CD14-positive monocyte (primary cell): ENCODE measurements around the gene RAPGEF1. TPM values are rescaled to one million over a fixed set of nuclear protein-coding genes. Genes with fewer than 3 reads are reported as not detected.
A peak's percentile ranks its signal among the peaks of the same experiment; 100 is the strongest.

Experiments
- DNase-seq, 3 donors: peaks; one replicate each; pipeline ENCODE4 v3.0.0-alpha.2; 2011 to 2022
- H2AFZ ChIP-seq: 2 replicates; pipeline ENCODE4 v1.6.0; 2012; ENCODE audit warnings: mild to moderate bottlenecking, low read depth, low read length, inconsistent platforms; ENCODE audit not compliant: insufficient read depth, poor library complexity, severe bottlenecking
- H3K27ac ChIP-seq, 2 donors: 1 replicate in 1 of 2; 2 replicates in 1 of 2; pipeline ENCODE4 v1.5.1; 2012 to 2013; ENCODE audit warnings: low read length in 2 of 2, control low read depth in 1 of 2, inconsistent platforms in 1 of 2, low read depth in 1 of 2, mild to moderate bottlenecking in 1 of 2
- H3K27me3 ChIP-seq, 2 donors: one replicate each; pipeline versions ENCODE4 v1.6.0 to v1.6.1; 2011 to 2013; ENCODE audit warnings: low read length in 2 of 2; ENCODE audit not compliant: control insufficient read depth in 2 of 2, insufficient read depth in 2 of 2
- H3K36me3 ChIP-seq, 2 donors: replicated peaks in 1 of 2; 1 replicate in 1 of 2; 2 replicates in 1 of 2; pipeline versions ENCODE4 v1.5.1 to v1.6.1; 2012 to 2013; ENCODE audit warnings: low read length in 2 of 2, control low read depth in 1 of 2, inconsistent platforms in 1 of 2, mild to moderate bottlenecking in 1 of 2; ENCODE audit not compliant: insufficient read depth in 2 of 2, control insufficient read depth in 1 of 2
- H3K4me1 ChIP-seq, 2 donors: 1 replicate in 1 of 2; 2 replicates in 1 of 2; pipeline versions ENCODE4 v1.5.1 to v1.6.1; 2012 to 2013; ENCODE audit warnings: low read length in 2 of 2, control low read depth in 1 of 2, inconsistent platforms in 1 of 2, mild to moderate bottlenecking in 1 of 2, moderate library complexity in 1 of 2; ENCODE audit not compliant: insufficient read depth in 2 of 2, control insufficient read depth in 1 of 2
- H3K4me2 ChIP-seq: replicated peaks from 2 replicates; pipeline ENCODE3; 2012; ENCODE audit warnings: low read length, moderate library complexity, mild to moderate bottlenecking; ENCODE audit not compliant: poor library complexity, severe bottlenecking; ENCODE audit errors: extremely low read depth
- H3K4me3 ChIP-seq, 3 experiments: fragments of 200-600 bp in 1 of 3; sonication (generic) in 1 of 3; replicated peaks in 1 of 3; 1 replicate in 2 of 3; 2 replicates in 1 of 3; pipeline ENCODE4 v1.5.1; 2011 to 2013; ENCODE audit warnings: low read length in 3 of 3, mild to moderate bottlenecking in 3 of 3, control low read depth in 2 of 3, low read depth in 2 of 3, inconsistent platforms in 1 of 3, moderate library complexity in 1 of 3
- H3K79me2 ChIP-seq: 2 replicates; pipeline ENCODE4 v1.6.0; 2012; ENCODE audit warnings: mild to moderate bottlenecking, control low read depth, inconsistent platforms, low read length, moderate library complexity; ENCODE audit not compliant: insufficient read depth
- H3K9ac ChIP-seq: 2 replicates; pipeline ENCODE4 v1.6.0; 2017; ENCODE audit warnings: low read length, mild to moderate bottlenecking; ENCODE audit not compliant: insufficient read depth, poor library complexity, severe bottlenecking
- H3K9me3 ChIP-seq, 2 donors: replicated peaks in 1 of 2; 1 replicate in 1 of 2; 2 replicates in 1 of 2; pipeline versions ENCODE4 v1.5.1 to v1.6.1; 2012 to 2013; ENCODE audit warnings: low read length in 2 of 2, control low read depth in 1 of 2; ENCODE audit not compliant: control insufficient read depth in 1 of 2, insufficient read depth in 1 of 2
- H4K20me1 ChIP-seq: 2 replicates; pipeline ENCODE4 v1.6.0; 2012; ENCODE audit warnings: mild to moderate bottlenecking, low read length, control low read depth, moderate library complexity; ENCODE audit not compliant: insufficient read depth
- H3K27ac Mint-ChIP-seq, 7 donors: one replicate each; pipeline ENCODE4 v1.8.0; 2020; ENCODE audit warnings: mild to moderate bottlenecking in 7 of 7, mixed read lengths in 7 of 7, moderate library complexity in 6 of 7, inconsistent platforms in 2 of 7
- H3K27me3 Mint-ChIP-seq, 3 donors: one replicate each; pipeline ENCODE4 v1.8.0; 2021 to 2022; ENCODE audit warnings: low read depth in 3 of 3, mild to moderate bottlenecking in 3 of 3, mixed read lengths in 3 of 3, moderate library complexity in 3 of 3, inconsistent platforms in 1 of 3
- H3K36me3 Mint-ChIP-seq, 2 donors: one replicate each; pipeline ENCODE4 v1.8.0; 2020; ENCODE audit warnings: mixed read lengths in 2 of 2, inconsistent platforms in 1 of 2, mild to moderate bottlenecking in 1 of 2
- H3K4me1 Mint-ChIP-seq: one replicate; pipeline ENCODE4 v1.8.0; 2020; ENCODE audit warnings: mild to moderate bottlenecking, mixed read lengths
- H3K4me3 Mint-ChIP-seq, 2 donors: one replicate each; pipeline ENCODE4 v1.8.0; 2020; ENCODE audit warnings: mild to moderate bottlenecking in 2 of 2, mixed read lengths in 2 of 2, moderate library complexity in 1 of 2
- H3K9me3 Mint-ChIP-seq, 7 donors: one replicate each; pipeline ENCODE4 v1.8.0; 2020 to 2022; ENCODE audit warnings: mixed read lengths in 7 of 7, mild to moderate bottlenecking in 6 of 7, moderate library complexity in 6 of 7, inconsistent platforms in 2 of 7
- CTCF ChIP-seq: fragments of 200-600 bp; IDR thresholded peaks from one replicate; pipeline ENCODE4 v1.8.0; 2022; ENCODE audit warnings: antibody characterized with exemption, mild to moderate bottlenecking
- WGBS: methylation state at CpG from one replicate; pipeline ENCODE4 v1.1.5; 2013; ENCODE audit warnings: missing lambda C conversion rate; ENCODE audit not compliant: insufficient coverage; 5-methylcytosine and 5-hydroxymethylcytosine counted together
- intact Hi-C, 2 donors: fragments of 100-400 bp; cut with micrococcal nuclease; formaldehyde crosslinking; loops; one replicate each; pipeline versions ENCODE4 v1.15.0 to v1.15.1; 2023
- polyA plus RNA-seq, 3 donors: library from polyadenylated mRNA; depleted of rRNA in 1 of 3; unstranded in 2 of 3; stranded (reverse) in 1 of 3; fragments of 300-500 nt in 2 of 3; fragments of >200 nt in 1 of 3; fragmentation: Illumina TruSeq in 2 of 3; gene quantifications; 1 replicate in 2 of 3; 2 replicates in 1 of 3; pipeline ENCODE4 v1.2.3, GENCODE V29; 2012 to 2021

RAPGEF1 gene
- polyA plus RNA-seq, 3 donors: 1.7 to 71.7 (median 3.0) TPM

- Histone ChIP-seq H3K4me1 (peaks cover 96 to 99% of the 10 kb centered on the region in 2 donors), H2AFZ (no peak overlapping the region), H4K20me1 (no peaks in the 10 kb centered on the region), H3K9me3 (no peaks in the 10 kb centered on the region), H3K79me2 (peaks cover 99% of the 10 kb centered on the region), H3K27ac (peak overlapping the region in 1 of 2 donors; percentile 90), H3K9ac (no peak overlapping the region), H3K4me3 (no peak overlapping the region), H3K4me2 (no peak overlapping the region), H3K27me3 (no peaks in the 10 kb centered on the region), H3K36me3 (no peaks in the 10 kb centered on the region)
- H3K4me1 Mint-ChIP-seq: peaks cover 94% of the 10 kb centered on the region
- peaks cover 0 to 1% (median 0%) of the 10 kb centered on the region in 3 donors for H3K27me3 Mint-ChIP-seq
- H3K4me3 Mint-ChIP-seq: no peak overlapping the region
- peaks cover 24 to 36% of the 10 kb centered on the region in 2 donors for H3K36me3 Mint-ChIP-seq
- DNase-seq: no peak
- WGBS: 89% methylated on average over 2 of the region's 4 CpGs
- peaks cover 0 to 6% (median 2%) of the 10 kb centered on the region in 7 donors for H3K9me3 Mint-ChIP-seq
- intact Hi-C loops: loop anchor here in 1 of 2 donors (5.0 kb wide), 1 partner anchor 32 kb away; no protein-coding TSS in a partner anchor
- H3K27ac Mint-ChIP-seq: peak overlapping the region in 5 of 7 donors; percentile 14 to 99 (median 71)
- no peak for TF ChIP-seq CTCF
Observed at GRCh38 chr9:131704988-131705387, 34.9 kb downstream of the RAPGEF1 start.

- DNase-seq: no peak
- H4K20me1 ChIP-seq: no peaks in the 10 kb centered on the region
- peaks cover 99% of the 10 kb centered on the region for H3K79me2 ChIP-seq
- H3K4me2 ChIP-seq: no peak overlapping the region
- intact Hi-C loops: loop anchor here in 1 of 2 donors (5.0 kb wide), 1 partner anchor 33 kb away; no protein-coding TSS in a partner anchor
- TF ChIP-seq CTCF: no peak
- H3K27me3 ChIP-seq: no peaks in the 10 kb centered on the region
- no peak overlapping the region for H2AFZ ChIP-seq
- WGBS: 76% methylated on average over 2 of the region's 5 CpGs
- Mint-ChIP-seq H3K4me3 (no peak overlapping the region), H3K36me3 (peaks cover 28 to 37% of the 10 kb centered on the region in 2 donors), H3K27ac (peak overlapping the region in 5 of 7 donors; percentile 19 to 99 (median 45)), H3K9me3 (peaks cover 0 to 6% (median 2%) of the 10 kb centered on the region in 7 donors), H3K27me3 (peaks cover 0 to 1% (median 0%) of the 10 kb centered on the region in 3 donors), H3K4me1 (peaks cover 94% of the 10 kb centered on the region)
- H3K9me3 ChIP-seq: no peaks in the 10 kb centered on the region
- no peaks in the 10 kb centered on the region for H3K36me3 ChIP-seq
- H3K4me1 ChIP-seq: peaks cover 96 to 99% of the 10 kb centered on the region in 2 donors
- no peak overlapping the region for H3K4me3 ChIP-seq
- H3K27ac ChIP-seq: peak overlapping the region in 1 of 2 donors; percentile 21
- H3K9ac ChIP-seq: no peak overlapping the region
Observed at GRCh38 chr9:131704141-131704983, 35.5 kb downstream of the RAPGEF1 start.
